Neural progenitor cell (in vitro differentiated cells): ENCODE results near the gene HCAR2. TPM values are rescaled to one million over a fixed set of nuclear protein-coding genes. Genes with fewer than 3 reads are reported as not detected.

Source experiments
- small RNA-seq: library from RNA; depleted of rRNA; stranded (forward); fragments of <200 nt; gene quantifications from one replicate; pipeline ENCODE3, GENCODE V24; 2015
- total RNA-seq: library from RNA; depleted of rRNA; stranded (reverse); fragments of >200 nt; gene quantifications from 2 replicates; pipeline ENCODE4 v1.2.3, GENCODE V29; 2015; ENCODE audit warnings: low replicate concordance

Gene HCAR2
- total RNA-seq, 1 donor from 2014 or later = not detected

Small RNAs within 50 kb of the gene (small RNA-seq; reads per million reads assigned to genes)
- not detected for gene AC026333.2

Other genes with a start within 250 kb of the HCAR2 start
- 34.5 and 49.1 TPM in 2 replicates for gene ZCCHC8, start 202.4 kb downstream of the HCAR2 start, total RNA-seq
- gene RSRC2, start 176.4 kb downstream of the HCAR2 start, total RNA-seq = 156 and 248 TPM in 2 replicates
- gene KNTC1, start 176.1 kb downstream of the HCAR2 start, total RNA-seq = 196 and 249 TPM in 2 replicates
- gene HCAR3, start 13.5 kb upstream of the HCAR2 start, total RNA-seq = not detected in 2 replicates
- gene HCAR1, start 27.5 kb upstream of the HCAR2 start, total RNA-seq = 0.06 TPM in 1 of 2 replicates, not detected in the other
- gene DENR, start 49.5 kb upstream of the HCAR2 start, total RNA-seq = 52.9 and 100.0 TPM in 2 replicates
- gene CCDC62, start 71.2 kb upstream of the HCAR2 start, total RNA-seq = 0.79 and 0.81 TPM in 2 replicates
- gene HIP1R, start 132.1 kb upstream of the HCAR2 start, total RNA-seq = 19.3 and 25.6 TPM in 2 replicates
- gene VPS37B, start 192.8 kb upstream of the HCAR2 start, total RNA-seq = 19.4 and 23.9 TPM in 2 replicates